ENCODE results near the gene NEDD4L.
A peak's percentile ranks its signal among the peaks of the same experiment; 100 is the strongest.
"Not testable (repeated sequence)": the region's sequence is repeated elsewhere in the genome, so short reads cannot be mapped to it uniquely, and the experiment has no call there.

Gene NEDD4L

GRCh38 chr18:58043491-58044369 lies at the start of gene NEDD4L:
Gene NEDD4L, plus strand, starts transcription at chr18:58044226. Its CDS starts 435 bp downstream, at chr18:58044661.
- H3K27ac ChIP-seq (ENCODE audit: low read depth, low read length): peak within 1 kb of the TSS; percentile 83
- no peaks in the 10 kb centered on the region for H3K9me3 ChIP-seq (ENCODE audit: control insufficient read depth in 1 of 2, low read length in 2 of 2)
- no peaks in the 10 kb centered on the region for H3K36me3 ChIP-seq (ENCODE audit: control insufficient read depth in 1 of 2, insufficient read depth in 2 of 2, low read length in 2 of 2)
- no peaks in the 10 kb centered on the region for H3K27me3 ChIP-seq (ENCODE audit: control insufficient read depth in 1 of 2, insufficient read depth in 2 of 2, low read length in 2 of 2)
- H3K9ac ChIP-seq (ENCODE audit: low read depth in 1 of 2, low read length in 2 of 2): peak within 1 kb of the TSS; percentile 61 to 76
- H3K4me3 ChIP-seq (ENCODE audit: low read depth in 1 of 2, low read length in 2 of 2): peak within 1 kb of the TSS; percentile 92 to 94
- peaks cover 12 to 30% of the 10 kb centered on the region in 2 donors for H3K4me1 ChIP-seq (ENCODE audit: control insufficient read depth in 1 of 2, insufficient read depth in 2 of 2, low read length in 2 of 2)

GRCh38 chr18:57995331-57995730 lies 48.7 kb upstream of the NEDD4L start:
- Histone ChIP-seq H3K9me3 (ENCODE audit: control insufficient read depth in 1 of 2, low read length in 2 of 2) (no peaks in the 10 kb centered on the region), H3K27ac (ENCODE audit: low read depth, low read length) (no peak overlapping the region), H3K4me3 (ENCODE audit: low read depth in 1 of 2, low read length in 2 of 2) (no peak overlapping the region), H3K36me3 (ENCODE audit: control insufficient read depth in 1 of 2, insufficient read depth in 2 of 2, low read length in 2 of 2) (no peaks in the 10 kb centered on the region), H3K9ac (ENCODE audit: low read depth in 1 of 2, low read length in 2 of 2) (no peak overlapping the region), H3K4me1 (ENCODE audit: control insufficient read depth in 1 of 2, insufficient read depth in 2 of 2, low read length in 2 of 2) (no peaks in the 10 kb centered on the region), H3K27me3 (ENCODE audit: control insufficient read depth in 1 of 2, insufficient read depth in 2 of 2, low read length in 2 of 2) (no peaks in the 10 kb centered on the region)

GRCh38 chr18:57996894-57997293 lies 47.1 kb upstream of the NEDD4L start:
- H3K9me3 ChIP-seq (ENCODE audit: control insufficient read depth in 1 of 2, low read length in 2 of 2); H3K4me3 ChIP-seq (ENCODE audit: low read depth in 1 of 2, low read length in 2 of 2); H3K36me3 ChIP-seq (ENCODE audit: control insufficient read depth in 1 of 2, insufficient read depth in 2 of 2, low read length in 2 of 2); H3K4me1 ChIP-seq (ENCODE audit: control insufficient read depth in 1 of 2, insufficient read depth in 2 of 2, low read length in 2 of 2); H3K9ac ChIP-seq (ENCODE audit: low read depth in 1 of 2, low read length in 2 of 2); H3K27me3 ChIP-seq (ENCODE audit: control insufficient read depth in 1 of 2, insufficient read depth in 2 of 2, low read length in 2 of 2); H3K27ac ChIP-seq (ENCODE audit: low read depth, low read length): not testable (repeated sequence)

- no peak overlapping the region for H3K4me3 ChIP-seq (ENCODE audit: low read depth in 1 of 2, low read length in 2 of 2)
Observed at GRCh38 chr18:57997820-57998219, 46.2 kb upstream of the NEDD4L start.

GRCh38 chr18:57998461-57998860 lies 45.6 kb upstream of the NEDD4L start:
- no peak overlapping the region for H3K4me3 ChIP-seq (ENCODE audit: low read depth in 1 of 2, low read length in 2 of 2)
- no peak overlapping the region for H3K27ac ChIP-seq (ENCODE audit: low read depth, low read length)
- no peaks in the 10 kb centered on the region for H3K36me3 ChIP-seq (ENCODE audit: control insufficient read depth in 1 of 2, insufficient read depth in 2 of 2, low read length in 2 of 2)
- H3K4me1 ChIP-seq (ENCODE audit: control insufficient read depth in 1 of 2, insufficient read depth in 2 of 2, low read length in 2 of 2): no peaks in the 10 kb centered on the region
- no peak overlapping the region for H3K9ac ChIP-seq (ENCODE audit: low read depth in 1 of 2, low read length in 2 of 2)
- no peaks in the 10 kb centered on the region for H3K9me3 ChIP-seq (ENCODE audit: control insufficient read depth in 1 of 2, low read length in 2 of 2)
- no peaks in the 10 kb centered on the region for H3K27me3 ChIP-seq (ENCODE audit: control insufficient read depth in 1 of 2, insufficient read depth in 2 of 2, low read length in 2 of 2)

More at GRCh38 chr18:57997820-57998219, 46.2 kb upstream of the NEDD4L start:
- Histone ChIP-seq H3K27me3 (ENCODE audit: control insufficient read depth in 1 of 2, insufficient read depth in 2 of 2, low read length in 2 of 2) (no peaks in the 10 kb centered on the region), H3K9me3 (ENCODE audit: control insufficient read depth in 1 of 2, low read length in 2 of 2) (no peaks in the 10 kb centered on the region), H3K27ac (ENCODE audit: low read depth, low read length) (no peak overlapping the region), H3K4me1 (ENCODE audit: control insufficient read depth in 1 of 2, insufficient read depth in 2 of 2, low read length in 2 of 2) (no peaks in the 10 kb centered on the region), H3K9ac (ENCODE audit: low read depth in 1 of 2, low read length in 2 of 2) (no peak overlapping the region), H3K36me3 (ENCODE audit: control insufficient read depth in 1 of 2, insufficient read depth in 2 of 2, low read length in 2 of 2) (no peaks in the 10 kb centered on the region)

- H3K4me3 ChIP-seq (ENCODE audit: low read depth in 1 of 2, low read length in 2 of 2): no peak overlapping the region
- H3K9me3 ChIP-seq (ENCODE audit: control insufficient read depth in 1 of 2, low read length in 2 of 2): no peaks in the 10 kb centered on the region
- peaks cover 0 to 4% of the 10 kb centered on the region in 2 donors for H3K4me1 ChIP-seq (ENCODE audit: control insufficient read depth in 1 of 2, insufficient read depth in 2 of 2, low read length in 2 of 2)
- no peaks in the 10 kb centered on the region for H3K27me3 ChIP-seq (ENCODE audit: control insufficient read depth in 1 of 2, insufficient read depth in 2 of 2, low read length in 2 of 2)
- no peak overlapping the region for H3K27ac ChIP-seq (ENCODE audit: low read depth, low read length)
- H3K36me3 ChIP-seq (ENCODE audit: control insufficient read depth in 1 of 2, insufficient read depth in 2 of 2, low read length in 2 of 2): no peaks in the 10 kb centered on the region
- no peak overlapping the region for H3K9ac ChIP-seq (ENCODE audit: low read depth in 1 of 2, low read length in 2 of 2)
Observed at GRCh38 chr18:58004317-58004716, 39.7 kb upstream of the NEDD4L start.

- Histone ChIP-seq H3K4me1 (ENCODE audit: control insufficient read depth in 1 of 2, insufficient read depth in 2 of 2, low read length in 2 of 2) (peaks cover 0 to 4% of the 10 kb centered on the region in 2 donors), H3K27ac (ENCODE audit: low read depth, low read length) (no peak overlapping the region), H3K36me3 (ENCODE audit: control insufficient read depth in 1 of 2, insufficient read depth in 2 of 2, low read length in 2 of 2) (no peaks in the 10 kb centered on the region), H3K4me3 (ENCODE audit: low read depth in 1 of 2, low read length in 2 of 2) (no peak overlapping the region), H3K9ac (ENCODE audit: low read depth in 1 of 2, low read length in 2 of 2) (no peak overlapping the region), H3K9me3 (ENCODE audit: control insufficient read depth in 1 of 2, low read length in 2 of 2) (no peaks in the 10 kb centered on the region), H3K27me3 (ENCODE audit: control insufficient read depth in 1 of 2, insufficient read depth in 2 of 2, low read length in 2 of 2) (no peaks in the 10 kb centered on the region)
Observed at GRCh38 chr18:58005011-58005410, 39.0 kb upstream of the NEDD4L start.

- H3K27ac ChIP-seq (ENCODE audit: low read depth, low read length): no peak overlapping the region
- no peaks in the 10 kb centered on the region for H3K9me3 ChIP-seq (ENCODE audit: control insufficient read depth in 1 of 2, low read length in 2 of 2)
- no peaks in the 10 kb centered on the region for H3K36me3 ChIP-seq (ENCODE audit: control insufficient read depth in 1 of 2, insufficient read depth in 2 of 2, low read length in 2 of 2)
- no peak overlapping the region for H3K4me3 ChIP-seq (ENCODE audit: low read depth in 1 of 2, low read length in 2 of 2)
- peaks cover 0 to 4% of the 10 kb centered on the region in 2 donors for H3K4me1 ChIP-seq (ENCODE audit: control insufficient read depth in 1 of 2, insufficient read depth in 2 of 2, low read length in 2 of 2)
- no peak overlapping the region for H3K9ac ChIP-seq (ENCODE audit: low read depth in 1 of 2, low read length in 2 of 2)
- H3K27me3 ChIP-seq (ENCODE audit: control insufficient read depth in 1 of 2, insufficient read depth in 2 of 2, low read length in 2 of 2): no peaks in the 10 kb centered on the region
Observed at GRCh38 chr18:58005885-58006523, 38.0 kb upstream of the NEDD4L start.

GRCh38 chr18:58009166-58009565 lies 34.9 kb upstream of the NEDD4L start:
- Histone ChIP-seq H3K4me3 (ENCODE audit: low read depth in 1 of 2, low read length in 2 of 2) (no peak overlapping the region), H3K9me3 (ENCODE audit: control insufficient read depth in 1 of 2, low read length in 2 of 2) (no peaks in the 10 kb centered on the region), H3K27me3 (ENCODE audit: control insufficient read depth in 1 of 2, insufficient read depth in 2 of 2, low read length in 2 of 2) (no peaks in the 10 kb centered on the region), H3K9ac (ENCODE audit: low read depth in 1 of 2, low read length in 2 of 2) (no peak overlapping the region), H3K27ac (ENCODE audit: low read depth, low read length) (no peak overlapping the region), H3K36me3 (ENCODE audit: control insufficient read depth in 1 of 2, insufficient read depth in 2 of 2, low read length in 2 of 2) (no peaks in the 10 kb centered on the region), H3K4me1 (ENCODE audit: control insufficient read depth in 1 of 2, insufficient read depth in 2 of 2, low read length in 2 of 2) (peaks cover 11 to 23% of the 10 kb centered on the region in 2 donors)

GRCh38 chr18:58010265-58010664 lies 33.8 kb upstream of the NEDD4L start:
- no peaks in the 10 kb centered on the region for H3K27me3 ChIP-seq (ENCODE audit: control insufficient read depth in 1 of 2, insufficient read depth in 2 of 2, low read length in 2 of 2)
- H3K9me3 ChIP-seq (ENCODE audit: control insufficient read depth in 1 of 2, low read length in 2 of 2): no peaks in the 10 kb centered on the region
- no peak overlapping the region for H3K27ac ChIP-seq (ENCODE audit: low read depth, low read length)
- no peak overlapping the region for H3K4me3 ChIP-seq (ENCODE audit: low read depth in 1 of 2, low read length in 2 of 2)
- H3K36me3 ChIP-seq (ENCODE audit: control insufficient read depth in 1 of 2, insufficient read depth in 2 of 2, low read length in 2 of 2): no peaks in the 10 kb centered on the region
- H3K9ac ChIP-seq (ENCODE audit: low read depth in 1 of 2, low read length in 2 of 2): no peak overlapping the region
- H3K4me1 ChIP-seq (ENCODE audit: control insufficient read depth in 1 of 2, insufficient read depth in 2 of 2, low read length in 2 of 2): peaks cover 21 to 32% of the 10 kb centered on the region in 2 donors

Measured in duodenal mucosa (tissue), 2 donors.